H1 (cell line): ENCODE results near the gene MYBPH. TPM values are rescaled to one million over a fixed set of nuclear protein-coding genes. Genes with fewer than 3 reads are reported as not detected.

ENCODE experiments used
- CTCF ChIA-PET: fragments of 300-600 bp; sonication (Branson Sonifier 250); formaldehyde crosslinking; loops from one replicate; lab custom pipeline; 2021; ENCODE audit not compliant: partially characterized antibody; lab: Charles Lee
- POLR2A ChIA-PET: fragments of 300-600 bp; sonication (Branson Sonifier 250); formaldehyde crosslinking; loops from one replicate; lab custom pipeline; 2021; ENCODE audit warnings: inconsistent platforms; ENCODE audit not compliant: partially characterized antibody; lab: Charles Lee
- DNase-seq, 2 experiments: peaks; one replicate each; pipeline versions ENCODE4 v3.0.0 to v3.0.0-alpha.2; 2010 to 2022; ENCODE audit warnings: low spot score in 2 of 2, low read depth in 1 of 2, mixed read lengths in 1 of 2
- FAIRE-seq: peaks from 2 replicates; lab custom pipeline; 2011; peaks lifted over from hg19 to GRCh38; lab: Jason Lieb, UNC
- H2AFZ ChIP-seq: 2 replicates; pipeline ENCODE4 v1.8.1; 2012; ENCODE audit warnings: low read length, inconsistent platforms
- H2AK5ac ChIP-seq: 2 replicates; pipeline ENCODE4 v1.6.1; 2013; ENCODE audit warnings: low read depth, low read length
- H2BK120ac ChIP-seq: replicated peaks from 2 replicates; pipeline ENCODE3; 2013; ENCODE audit warnings: low read depth, low read length, inconsistent platforms
- H2BK12ac ChIP-seq: 2 replicates; pipeline ENCODE4 v1.6.1; 2013; ENCODE audit warnings: low read depth, low read length
- H2BK15ac ChIP-seq: 2 replicates; pipeline ENCODE4 v1.6.1; 2013; ENCODE audit warnings: low read length
- H2BK20ac ChIP-seq: 2 replicates; pipeline ENCODE4 v1.6.1; 2013; ENCODE audit warnings: low read length
- H2BK5ac ChIP-seq: 2 replicates; pipeline ENCODE4 v1.6.1; 2013; ENCODE audit warnings: low read depth, low read length
- H3K14ac ChIP-seq: 2 replicates; pipeline ENCODE4 v1.6.1; 2013; ENCODE audit warnings: inconsistent platforms; ENCODE audit not compliant: insufficient read length
- H3K18ac ChIP-seq: 2 replicates; pipeline ENCODE4 v1.6.1; 2013; ENCODE audit warnings: low read length; ENCODE audit errors: extremely low read depth
- H3K23ac ChIP-seq: 2 replicates; pipeline ENCODE4 v1.6.1; 2013; ENCODE audit warnings: inconsistent platforms; ENCODE audit not compliant: insufficient read length
- H3K23me2 ChIP-seq: 2 replicates; pipeline ENCODE4 v1.6.1; 2013; ENCODE audit warnings: low read depth, low read length
- H3K27ac ChIP-seq: 2 replicates; pipeline ENCODE4 v1.6.1; 2011; ENCODE audit warnings: low read depth, low read length, inconsistent platforms
- H3K27me3 ChIP-seq, 4 experiments: replicated peaks in 1 of 4; 1 replicate in 1 of 4; 2 replicates in 3 of 4; pipeline versions ENCODE4 v1.6.1 to v1.8.1; 2011 to 2013; ENCODE audit warnings: low read length in 3 of 4, mild to moderate bottlenecking in 3 of 4, inconsistent platforms in 2 of 4, mixed read lengths in 2 of 4, moderate library complexity in 1 of 4; ENCODE audit not compliant: control insufficient read depth in 3 of 4, insufficient read depth in 3 of 4; ENCODE audit errors: extremely low read depth in 1 of 4
- H3K36me3 ChIP-seq, 4 experiments: 2 replicates each; pipeline versions ENCODE4 v1.6.1 to v1.8.1; 2011 to 2013; ENCODE audit warnings: mild to moderate bottlenecking in 4 of 4, low read length in 3 of 4, moderate library complexity in 2 of 4, control low read depth in 1 of 4, inconsistent platforms in 1 of 4; ENCODE audit not compliant: insufficient read depth in 4 of 4, control insufficient read depth in 2 of 4
- H3K4ac ChIP-seq: replicated peaks from 2 replicates; pipeline ENCODE3; 2013; ENCODE audit warnings: low read length, low read depth, mixed read lengths, inconsistent platforms; ENCODE audit not compliant: insufficient read length
- H3K4me1 ChIP-seq, 4 experiments: replicated peaks in 1 of 4; 1 replicate in 1 of 4; 2 replicates in 3 of 4; pipeline versions ENCODE4 v1.6.1 to v1.8.1; 2011 to 2013; ENCODE audit warnings: low read length in 3 of 4, inconsistent platforms in 2 of 4, mixed read lengths in 1 of 4; ENCODE audit not compliant: insufficient read depth in 4 of 4, control insufficient read depth in 3 of 4
- H3K4me2 ChIP-seq, 2 experiments: 2 replicates each; pipeline versions ENCODE4 v1.6.1 to v1.8.1; 2011 to 2013; ENCODE audit warnings: low read depth in 2 of 2, low read length in 2 of 2, control low read depth in 1 of 2, inconsistent platforms in 1 of 2, mild to moderate bottlenecking in 1 of 2; ENCODE audit not compliant: insufficient read depth in 1 of 2
- H3K4me3 ChIP-seq, 4 experiments: fragments of 200-600, 300-600 bp in 1 of 4; sonication (generic), shearing (Covaris generic), sonication (Bioruptor Twin) in 1 of 4; 2 replicates each; pipeline versions ENCODE4 v1.5.1 to v1.8.1; 2011 to 2016; ENCODE audit warnings: low read length in 4 of 4, low read depth in 3 of 4, control low read depth in 2 of 4, inconsistent platforms in 2 of 4, mild to moderate bottlenecking in 2 of 4, mixed read lengths in 1 of 4, moderate library complexity in 1 of 4; ENCODE audit not compliant: insufficient read depth in 2 of 4; ENCODE audit errors: extremely low read depth in 1 of 4
- H3K56ac ChIP-seq: replicated peaks from 2 replicates; pipeline ENCODE3; 2013; ENCODE audit warnings: low read depth, mild to moderate bottlenecking, mixed read lengths, low read length, inconsistent platforms; ENCODE audit not compliant: insufficient read length
- H3K79me1 ChIP-seq: 2 replicates; pipeline ENCODE4 v1.6.1; 2013; ENCODE audit warnings: low read depth, low read length, control low read depth
- H3K79me2 ChIP-seq, 2 experiments: 2 replicates each; pipeline versions ENCODE4 v1.6.1 to v1.8.1; 2012 to 2013; ENCODE audit warnings: low read length in 2 of 2, mild to moderate bottlenecking in 2 of 2, inconsistent platforms in 1 of 2; ENCODE audit not compliant: insufficient read depth in 2 of 2, control insufficient read depth in 1 of 2
- H3K9ac ChIP-seq, 4 experiments: replicated peaks in 1 of 4; 1 replicate in 1 of 4; 2 replicates in 3 of 4; pipeline versions ENCODE4 v1.6.1 to v1.8.1; 2011 to 2013; ENCODE audit warnings: low read depth in 3 of 4, low read length in 3 of 4, control low read depth in 2 of 4, mild to moderate bottlenecking in 2 of 4, moderate library complexity in 2 of 4, inconsistent platforms in 1 of 4; ENCODE audit errors: extremely low read depth in 1 of 4
- H3K9me3 ChIP-seq, 2 experiments: 2 replicates each; pipeline versions ENCODE4 v1.6.1 to v1.8.1; 2012 to 2013; ENCODE audit warnings: mild to moderate bottlenecking in 2 of 2, moderate library complexity in 2 of 2, control low read depth in 1 of 2, inconsistent platforms in 1 of 2, low read depth in 1 of 2, low read length in 1 of 2, mixed read lengths in 1 of 2; ENCODE audit not compliant: insufficient read depth in 2 of 2
- H4K20me1 ChIP-seq, 2 experiments: replicated peaks in 1 of 2; 2 replicates each; pipeline versions ENCODE3 to v1.8.1; 2011 to 2013; ENCODE audit warnings: inconsistent platforms in 2 of 2, low read length in 2 of 2, mild to moderate bottlenecking in 1 of 2; ENCODE audit not compliant: insufficient read depth in 2 of 2, control insufficient read depth in 1 of 2
- H4K5ac ChIP-seq: 2 replicates; pipeline ENCODE4 v1.6.1; 2013; ENCODE audit warnings: low read length, low read depth, mixed read lengths, inconsistent platforms; ENCODE audit not compliant: insufficient read length
- H4K8ac ChIP-seq: 2 replicates; pipeline ENCODE4 v1.8.0; 2013; ENCODE audit warnings: mild to moderate bottlenecking, moderate library complexity, low read length, inconsistent platforms; ENCODE audit not compliant: insufficient read depth; ENCODE audit errors: extremely low read depth
- H4K91ac ChIP-seq: replicated peaks from 2 replicates; pipeline ENCODE3; 2013; ENCODE audit warnings: low read length, mixed read lengths, inconsistent platforms; ENCODE audit not compliant: insufficient read length
- JUND ChIP-seq: IDR thresholded peaks from 2 replicates; pipeline ENCODE4 v1.6.1; 2011; ENCODE audit warnings: mild to moderate bottlenecking, improper control_type of control experiment, low read length
- RXRA ChIP-seq: IDR thresholded peaks from 2 replicates; pipeline ENCODE4 v1.6.1; 2011; ENCODE audit warnings: low read depth, mild to moderate bottlenecking, low read length, moderate library complexity; ENCODE audit not compliant: insufficient read depth
- TAF7 ChIP-seq: optimal IDR thresholded peaks from 2 replicates; pipeline ENCODE3; 2011; ENCODE audit warnings: low read depth, mild to moderate bottlenecking, inconsistent platforms, low read length, moderate library complexity, borderline replicate concordance
- TCF12 ChIP-seq: IDR thresholded peaks from 2 replicates; pipeline ENCODE4 v1.6.1; 2011; ENCODE audit warnings: low read depth, mild to moderate bottlenecking, low read length
- WGBS, 2 experiments: shearing (Covaris generic) in 1 of 2; methylation state at CpG; one replicate each; pipeline versions ENCODE4 v1.1.6 to v1.1.7; 2013 to 2015; ENCODE audit warnings: low lambda C conversion rate in 2 of 2, mixed read lengths in 2 of 2, inconsistent platforms in 1 of 2, low coverage in 1 of 2, missing lambda C conversion rate in 1 of 2; ENCODE audit not compliant: insufficient replicate concordance in 2 of 2, insufficient coverage in 1 of 2, insufficient read length in 1 of 2; ENCODE audit errors: extremely low coverage in 1 of 2, missing lambda C conversion rate in 1 of 2; 5-methylcytosine and 5-hydroxymethylcytosine counted together
- polyA plus RNA-seq, 7 experiments: library from polyadenylated mRNA; depleted of rRNA in 3 of 7; stranded (reverse) in 5 of 7; unstranded in 2 of 7; fragments of >200 nt in 5 of 7; fragments of 200-250 nt in 2 of 7; gene quantifications; 1 replicate in 5 of 7; 2 replicates in 1 of 7; 4 replicates in 1 of 7; pipeline versions ENCODE4 v1.2.1 to v1.2.3, GENCODE V29; 2011 to 2013; ENCODE audit warnings: missing spikeins in 2 of 7, mixed read lengths in 2 of 7
- total RNA-seq: library from RNA; stranded (reverse); fragmentation: NEBNext Ultra II Directional; extraction: Animal tissue kit (Norgen Biotek cat#: 25700); gene quantifications from 2 replicates; pipeline ENCODE4 v1.2.1, GENCODE V29; 2021

The MYBPH gene
- total and polyA plus RNA-seq, 2 of the 8 experiments (the other 6 are each of a cell fraction or from before 2014, with no cell fraction given) = not detected

- no peak overlapping the region for H2AK5ac ChIP-seq
- no peak overlapping the region for H2BK20ac ChIP-seq
- POLR2A ChIA-PET = interaction anchor here (1.3 to 1.4 kb wide), 2 partner anchors 9 to 90 kb away, joined by 3 to 4 read pairs; no protein-coding TSS in a partner anchor
- FAIRE-seq = no peak
- no peak overlapping the region for H2BK12ac ChIP-seq
- peak in 1 of 2 experiments; percentile 35 for DNase-seq
- no peak overlapping the region for H2AFZ ChIP-seq
- H2BK120ac ChIP-seq = no peak overlapping the region
- H3K27me3 ChIP-seq = peaks cover 5 to 32% (median 18%) of the 10 kb centered on the region in 4 experiments
- H3K27ac ChIP-seq = no peak overlapping the region
- no peaks in the 10 kb centered on the region for H4K20me1 ChIP-seq
- H4K91ac ChIP-seq = no peak overlapping the region
- TF ChIP-seq RXRA (no peak), TCF12 (no peak), TAF7 (no peak), JUND (no peak)
- TF ChIP-seq, all 59 proteins: peak for 0
- H3K79me2 ChIP-seq = no peaks in the 10 kb centered on the region
- no peak overlapping the region for H3K18ac ChIP-seq
- no peaks in the 10 kb centered on the region for H3K79me1 ChIP-seq
- H3K56ac ChIP-seq = no peak overlapping the region
- H3K4ac ChIP-seq = no peak overlapping the region
- H4K8ac ChIP-seq = no peak overlapping the region
- H2BK15ac ChIP-seq = no peak overlapping the region
- peaks cover 0 to 33% (median 19%) of the 10 kb centered on the region in 4 experiments; a peak in 6 of 7 replicates for H3K4me1 ChIP-seq
- no peak overlapping the region for H3K4me2 ChIP-seq
- no peaks in the 10 kb centered on the region for H3K9me3 ChIP-seq
- no peak overlapping the region for H3K9ac ChIP-seq
- CTCF ChIA-PET = interaction anchor here (0.6 to 49.1 kb wide), 13 partner anchors 9 to 138 kb away, joined by 3 to 1071 read pairs (median 21); partner anchors contain the start of genes CHI3L1, MYBPH, MYOG and PPFIA4
- no peak overlapping the region for H3K14ac ChIP-seq
- H3K36me3 ChIP-seq = no peaks in the 10 kb centered on the region
- peaks cover 2% of the 10 kb centered on the region; the same call in 1 of the 2 replicates for H3K23me2 ChIP-seq
- H4K5ac ChIP-seq = no peak overlapping the region
- no peak overlapping the region for H3K4me3 ChIP-seq
- no peak overlapping the region for H2BK5ac ChIP-seq
- no peak overlapping the region for H3K23ac ChIP-seq
- 84% methylated on average over 3 of the region's 3 CpGs; no CpG with 5 or more reads in 1 of the 2 experiments for WGBS, 2 experiments
These were observed 45.2 kb downstream of the MYBPH start for GRCh38 chr1:203130358-203130985.
